SJSA1 (cell line): Measurements from ENCODE around the gene MROH2A. TPM values are rescaled to one million over a fixed set of nuclear protein-coding genes. Genes with fewer than 3 reads are reported as not detected.

ENCODE experiments used
- DNase-seq, 2 experiments: peaks; one replicate each; pipeline ENCODE4 v3.0.0-alpha.2; 2015 to 2020; ENCODE audit warnings: low spot score in 2 of 2, low read depth in 1 of 2
- H3K27ac ChIP-seq: fragments of 250-450 bp; sonication (Bioruptor Pico); 2 replicates; pipeline ENCODE4 v1.5.1; 2020; ENCODE audit warnings: mild to moderate bottlenecking, moderate library complexity
- H3K27me3 ChIP-seq: fragments of 250-450 bp; sonication (Bioruptor Pico); replicated peaks from 2 replicates; pipeline ENCODE4 v1.5.1; 2020; ENCODE audit warnings: mild to moderate bottlenecking, moderate library complexity
- H3K36me3 ChIP-seq: fragments of 250-450 bp; sonication (Bioruptor Pico); 2 replicates; pipeline ENCODE4 v1.5.1; 2020; ENCODE audit warnings: mild to moderate bottlenecking
- H3K4me1 ChIP-seq: fragments of 250-450 bp; sonication (Bioruptor Pico); replicated peaks from 2 replicates; pipeline ENCODE4 v1.6.1; 2021; ENCODE audit warnings: mild to moderate bottlenecking
- H3K4me3 ChIP-seq: fragments of 250-450 bp; sonication (Bioruptor Pico); 2 replicates; pipeline ENCODE4 v1.5.1; 2020; ENCODE audit warnings: mild to moderate bottlenecking
- H3K9me3 ChIP-seq: fragments of 250-450 bp; sonication (Bioruptor Pico); replicated peaks from 2 replicates; pipeline ENCODE4 v1.5.1; 2020; ENCODE audit warnings: mild to moderate bottlenecking
- total RNA-seq: library from RNA; depleted of rRNA; stranded (reverse); fragments of >200 nt; shearing (Covaris generic); gene quantifications from 2 replicates; pipeline ENCODE4 v1.2.3, GENCODE V29; 2014

The MROH2A gene
- total RNA-seq, 1 experiment from 2014 or later, result not detected

- H3K27ac ChIP-seq, result no peak overlapping the region
- no peaks in the 10 kb centered on the region for H3K36me3 ChIP-seq
- DNase-seq, result no peak
Observed at GRCh38 chr2:233756429-233757081, 21.6 kb upstream of the MROH2A start.

DNA sequence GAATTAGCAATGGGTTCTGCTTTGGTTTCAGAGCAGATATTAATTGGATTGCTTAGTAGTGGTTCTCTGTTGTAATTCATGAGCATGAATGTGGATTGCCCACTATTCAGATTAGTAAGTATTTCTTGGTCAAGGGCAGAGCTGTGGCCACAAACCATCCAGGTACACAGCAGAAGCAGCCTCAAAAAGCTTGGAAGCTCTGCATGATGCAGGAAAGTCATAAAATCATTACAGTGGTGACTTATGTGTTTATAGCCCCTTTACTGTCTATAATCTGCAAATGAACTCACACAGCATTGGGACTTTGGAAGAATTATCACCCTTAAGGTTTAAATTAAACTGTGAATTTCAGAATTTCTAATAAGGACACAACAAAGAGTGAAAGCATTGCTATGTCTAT lies 20.0 kb upstream of the MROH2A start:
- H3K27me3 ChIP-seq, result no peaks in the 10 kb centered on the region

More at GRCh38 chr2:233756429-233757081, 21.6 kb upstream of the MROH2A start:
- no peak overlapping the region for H3K4me3 ChIP-seq
- H3K9me3 ChIP-seq, result peaks cover 3% of the 10 kb centered on the region; the same call in 1 of the 2 replicates
- H3K27me3 ChIP-seq, result no peaks in the 10 kb centered on the region
- no peaks in the 10 kb centered on the region for H3K4me1 ChIP-seq

GRCh38 chr2:233758849-233759248 lies 19.3 kb upstream of the MROH2A start:
- H3K36me3 ChIP-seq, result no peaks in the 10 kb centered on the region
- no peak overlapping the region for H3K4me3 ChIP-seq
- no peak for DNase-seq
- no peak overlapping the region for H3K27ac ChIP-seq
- peaks cover 2% of the 10 kb centered on the region for H3K4me1 ChIP-seq
- H3K27me3 ChIP-seq, result no peaks in the 10 kb centered on the region
- H3K9me3 ChIP-seq, result 0 out of 2 replicates have a peak, but pooled peaks cover 3% of the 10 kb centered on the region

More for the DNA sequence above, 20.0 kb upstream of the MROH2A start:
- no peak for DNase-seq
- no peaks in the 10 kb centered on the region for H3K4me1 ChIP-seq
- no peak overlapping the region for H3K4me3 ChIP-seq
- 0 out of 2 replicates have a peak, but pooled peaks cover 3% of the 10 kb centered on the region for H3K9me3 ChIP-seq
- no peaks in the 10 kb centered on the region for H3K36me3 ChIP-seq
- no peak overlapping the region for H3K27ac ChIP-seq

DNA sequence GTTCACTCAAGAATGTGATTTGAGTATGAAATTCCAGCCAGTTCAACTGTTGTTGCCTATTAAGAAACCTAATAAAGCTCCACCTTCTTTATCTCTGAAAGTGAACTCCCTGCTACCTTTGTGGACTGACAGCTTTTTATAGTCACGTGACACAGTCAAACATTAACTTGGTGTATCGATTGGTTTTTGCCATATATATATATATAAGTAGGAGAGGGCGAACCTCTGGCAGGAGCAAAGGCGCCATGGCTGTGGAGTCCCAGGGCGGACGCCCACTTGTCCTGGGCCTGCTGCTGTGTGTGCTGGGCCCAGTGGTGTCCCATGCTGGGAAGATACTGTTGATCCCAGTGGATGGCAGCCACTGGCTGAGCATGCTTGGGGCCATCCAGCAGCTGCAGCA lies 18.1 kb upstream of the MROH2A start, which contains the start of gene UGT1A1:
Gene UGT1A1 (plus strand): TSS at position 228 of the 400 bp plus-strand sequence. CDS start 18 bp downstream, at position 246.
- DNase-seq, result no peak
- Histone ChIP-seq H3K36me3 (no peaks in the 10 kb centered on the region), H3K27me3 (no peaks in the 10 kb centered on the region), H3K4me3 (no peak within 1 kb of the TSS), H3K4me1 (peaks cover 13% of the 10 kb centered on the region), H3K27ac (no peak within 1 kb of the TSS), H3K9me3 (0 out of 2 replicates have a peak, but pooled peaks cover 3% of the 10 kb centered on the region)

DNA sequence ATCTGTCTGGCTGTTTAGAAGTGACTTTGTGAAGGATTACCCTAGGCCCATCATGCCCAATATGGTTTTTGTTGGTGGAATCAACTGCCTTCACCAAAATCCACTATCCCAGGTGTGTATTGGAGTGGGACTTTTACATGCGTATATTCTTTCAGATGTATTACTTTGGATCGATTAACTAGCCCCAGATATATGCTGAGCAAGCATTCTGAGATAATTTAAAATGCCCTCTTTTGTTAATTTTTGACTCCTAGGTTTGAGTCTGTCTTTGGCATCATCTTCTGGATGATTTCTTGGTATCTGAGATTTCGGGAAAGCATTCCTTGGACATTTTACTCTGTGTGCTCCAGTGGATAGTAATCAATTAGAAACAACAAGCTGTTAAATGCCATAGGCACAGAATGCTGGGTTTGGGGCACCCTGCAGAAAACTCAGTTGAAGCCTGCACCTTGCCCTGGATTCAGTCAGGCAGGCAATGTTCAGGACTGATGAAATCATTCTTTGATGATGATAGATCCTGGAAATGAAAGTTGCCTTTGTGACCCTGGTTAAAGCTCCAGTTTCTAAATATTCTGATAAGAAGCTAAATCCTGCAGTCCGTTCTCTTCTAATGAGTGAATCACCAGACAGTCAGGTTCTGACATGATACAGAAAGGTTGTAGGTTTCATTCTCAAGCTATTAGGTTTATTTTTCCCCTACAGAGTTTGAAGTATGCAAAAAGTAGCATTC lies 16.9 kb upstream of the MROH2A start:
- DNase-seq, result no peak
- Histone ChIP-seq H3K4me3 (no peak overlapping the region), H3K4me1 (peaks cover 13% of the 10 kb centered on the region), H3K27me3 (no peaks in the 10 kb centered on the region), H3K9me3 (0 out of 2 replicates have a peak, but pooled peaks cover 3% of the 10 kb centered on the region), H3K27ac (no peak overlapping the region), H3K36me3 (no peaks in the 10 kb centered on the region)

- Histone ChIP-seq H3K9me3 (no peaks in the 10 kb centered on the region; the same call in 1 of the 2 replicates), H3K27me3 (no peaks in the 10 kb centered on the region), H3K4me1 (peaks cover 13% of the 10 kb centered on the region), H3K36me3 (no peaks in the 10 kb centered on the region), H3K27ac (no peak overlapping the region), H3K4me3 (no peak overlapping the region)
- peak in 1 of 2 experiments; percentile 37 for DNase-seq
Observed at GRCh38 chr2:233764264-233764663, 13.9 kb upstream of the MROH2A start.

- Histone ChIP-seq H3K4me3 (no peak overlapping the region), H3K9me3 (no peaks in the 10 kb centered on the region; the same call in 1 of the 2 replicates), H3K27ac (no peak overlapping the region), H3K4me1 (peaks cover 13% of the 10 kb centered on the region), H3K27me3 (no peaks in the 10 kb centered on the region), H3K36me3 (no peaks in the 10 kb centered on the region)
- DNase-seq, result no peak
Observed at GRCh38 chr2:233764761-233765160, 13.4 kb upstream of the MROH2A start.

GRCh38 chr2:233766416-233766815 lies 11.7 kb upstream of the MROH2A start:
- DNase-seq, result no peak
- no peaks in the 10 kb centered on the region for H3K27me3 ChIP-seq
- no peaks in the 10 kb centered on the region for H3K36me3 ChIP-seq
- no peak overlapping the region for H3K27ac ChIP-seq
- H3K4me1 ChIP-seq, result peaks cover 13% of the 10 kb centered on the region
- no peak overlapping the region for H3K4me3 ChIP-seq
- H3K9me3 ChIP-seq, result no peaks in the 10 kb centered on the region; the same call in 1 of the 2 replicates

GRCh38 chr2:233768076-233768475 lies 10.1 kb upstream of the MROH2A start:
- no peak overlapping the region for H3K27ac ChIP-seq
- DNase-seq, result no peak
- no peaks in the 10 kb centered on the region for H3K27me3 ChIP-seq
- H3K36me3 ChIP-seq, result no peaks in the 10 kb centered on the region
- H3K4me1 ChIP-seq, result peaks cover 13% of the 10 kb centered on the region
- H3K4me3 ChIP-seq, result no peak overlapping the region
- no peaks in the 10 kb centered on the region; the same call in 1 of the 2 replicates for H3K9me3 ChIP-seq

GRCh38 chr2:233769260-233769659 lies 8.9 kb upstream of the MROH2A start:
- Histone ChIP-seq H3K27me3 (no peaks in the 10 kb centered on the region), H3K4me1 (peaks cover 6% of the 10 kb centered on the region), H3K27ac (no peak overlapping the region), H3K36me3 (no peaks in the 10 kb centered on the region), H3K9me3 (no peaks in the 10 kb centered on the region; the same call in 1 of the 2 replicates), H3K4me3 (no peak overlapping the region)
- DNase-seq, result no peak

- H3K27ac ChIP-seq, result no peak overlapping the region
- H3K36me3 ChIP-seq, result no peaks in the 10 kb centered on the region
- peaks cover 2% of the 10 kb centered on the region; the same call in 1 of the 2 replicates for H3K9me3 ChIP-seq
- no peak for DNase-seq
- no peak overlapping the region for H3K4me3 ChIP-seq
- H3K27me3 ChIP-seq, result no peaks in the 10 kb centered on the region
- no peaks in the 10 kb centered on the region for H3K4me1 ChIP-seq
Observed at GRCh38 chr2:233772153-233772552, 6.0 kb upstream of the MROH2A start.

DNA sequence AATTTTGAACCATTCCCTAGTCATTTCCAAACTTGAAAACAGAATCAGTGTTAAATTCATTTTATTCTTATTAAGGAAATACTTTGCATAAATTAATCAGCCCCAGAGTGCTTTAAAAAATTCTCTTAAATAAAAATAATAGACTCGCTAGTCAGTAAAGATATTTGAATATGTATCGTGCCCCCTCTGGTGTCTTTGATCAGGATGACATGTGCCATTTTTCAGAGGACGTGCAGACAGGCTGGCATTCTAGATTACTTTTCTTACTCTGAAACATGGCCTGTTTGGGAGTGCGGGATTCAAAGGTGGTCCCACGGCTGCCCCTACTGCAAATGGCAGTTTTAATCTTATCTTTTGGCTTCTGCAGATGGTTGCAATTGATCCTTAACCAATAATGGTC lies 5.5 kb upstream of the MROH2A start:
- DNase-seq, result no peak
- H3K27me3 ChIP-seq, result no peaks in the 10 kb centered on the region
- H3K27ac ChIP-seq, result no peak overlapping the region
- no peaks in the 10 kb centered on the region for H3K36me3 ChIP-seq
- peaks cover 3% of the 10 kb centered on the region; the same call in 1 of the 2 replicates for H3K9me3 ChIP-seq
- H3K4me1 ChIP-seq, result no peaks in the 10 kb centered on the region
- H3K4me3 ChIP-seq, result no peak overlapping the region

DNA sequence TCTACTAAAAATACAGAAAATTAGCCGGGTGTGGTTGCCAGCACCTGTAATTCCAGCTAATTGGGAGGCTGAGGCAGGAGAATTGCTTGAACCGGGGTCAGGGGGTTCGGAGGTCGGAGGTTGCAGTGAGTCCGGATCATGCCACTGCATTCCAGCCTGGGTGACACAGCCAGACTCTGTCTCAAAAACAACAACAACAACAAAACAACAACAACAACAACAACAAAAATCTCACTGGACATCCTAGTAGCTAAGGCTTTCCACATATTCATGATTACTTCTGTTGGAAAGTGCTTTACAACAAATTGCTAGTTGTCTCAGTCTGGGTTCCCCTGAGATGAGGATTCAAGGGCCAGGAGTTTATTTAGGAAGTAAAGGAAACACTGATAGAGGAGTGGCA lies 4.3 kb upstream of the MROH2A start:
- no peak overlapping the region for H3K27ac ChIP-seq
- H3K9me3 ChIP-seq, result peaks cover 3% of the 10 kb centered on the region; the same call in 1 of the 2 replicates
- H3K4me3 ChIP-seq, result no peak overlapping the region
- no peaks in the 10 kb centered on the region for H3K27me3 ChIP-seq
- no peak for DNase-seq
- no peaks in the 10 kb centered on the region for H3K36me3 ChIP-seq
- no peaks in the 10 kb centered on the region for H3K4me1 ChIP-seq

DNA sequence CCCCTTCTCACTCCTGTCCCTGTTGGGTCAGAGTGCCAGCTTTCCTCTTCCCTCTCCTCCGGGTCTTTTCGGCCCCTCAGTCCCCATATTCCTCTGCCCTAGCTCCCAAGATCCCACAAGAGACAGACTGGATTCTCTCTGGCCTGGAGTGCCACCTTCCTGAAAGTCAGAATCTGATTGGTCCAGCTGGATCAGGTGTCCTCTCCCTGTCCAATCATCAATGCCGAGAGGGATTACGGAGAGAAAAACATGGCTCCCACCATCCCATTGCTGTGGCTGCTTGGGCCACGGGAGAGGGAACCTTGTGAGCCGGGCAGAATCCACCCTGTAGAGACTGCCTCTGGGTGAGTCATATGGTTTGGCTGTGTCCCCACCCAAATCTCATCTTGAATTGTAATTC lies 2.7 kb upstream of the MROH2A start:
- Histone ChIP-seq H3K4me1 (no peaks in the 10 kb centered on the region), H3K9me3 (0 out of 2 replicates have a peak, but pooled peaks cover 3% of the 10 kb centered on the region), H3K36me3 (no peaks in the 10 kb centered on the region), H3K4me3 (no peak overlapping the region), H3K27ac (no peak overlapping the region), H3K27me3 (no peaks in the 10 kb centered on the region)
- DNase-seq, result no peak
